ENCODE results near the gene COG1.

DNA sequence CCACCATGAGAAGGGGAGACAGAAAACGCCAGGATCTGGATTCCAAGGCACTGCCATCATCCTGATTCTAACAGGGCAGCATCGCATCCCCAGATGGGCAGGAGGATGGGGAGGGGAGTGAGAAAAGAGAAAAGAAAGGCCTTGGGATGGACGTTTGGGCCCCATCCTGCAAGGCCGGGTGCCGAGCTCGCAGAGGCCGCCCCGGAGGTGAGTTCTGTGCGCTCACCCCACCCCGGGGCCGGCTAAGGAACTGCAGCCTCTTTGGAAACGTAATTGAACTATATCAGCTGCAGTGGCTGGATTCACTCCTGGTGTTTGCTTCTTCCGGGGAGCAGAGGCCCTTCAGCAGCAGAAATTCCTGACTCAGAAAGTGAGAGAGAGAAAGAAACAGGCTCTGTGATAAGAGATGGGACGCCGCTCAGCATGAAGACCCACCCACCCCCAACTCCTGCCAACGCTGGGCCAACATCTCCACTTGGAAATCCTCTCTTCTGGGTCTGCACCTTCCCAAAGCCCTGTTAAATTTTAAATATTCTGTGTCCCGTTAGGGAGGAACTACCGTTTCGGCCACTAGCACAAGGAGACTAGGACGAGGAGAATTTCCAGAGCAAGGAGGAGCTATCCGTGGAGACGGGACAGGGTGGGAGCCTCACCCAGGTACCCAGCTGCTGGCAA is 36.6 kb upstream of the COG1 start:
- TF ChIP-seq FOXJ3 (CRISPR knock-in tag; IDR thresholded peaks at IDR 0.05) (no peak), POLR2AphosphoS5 (IDR thresholded peaks at IDR 0.05; ENCODE audit: low read depth, low read length) (no peak), FOXM1 (IDR thresholded peaks at IDR 0.05; ENCODE audit: low read depth) (no peak), RAD21 (IDR thresholded peaks at IDR 0.05; ENCODE audit: low read length) (peak; percentile 90), JUND (IDR thresholded peaks at IDR 0.05) (no peak), MXI1 (IDR thresholded peaks at IDR 0.05; ENCODE audit: low read depth, low read length) (no peak), TCF12 (IDR thresholded peaks at IDR 0.05) (peak; percentile 5; the same call in 1 of the 2 replicates), CHD2 (IDR thresholded peaks at IDR 0.05; ENCODE audit: low read length, partially characterized antibody) (no peak), SIN3A (IDR thresholded peaks at IDR 0.05; ENCODE audit: borderline replicate concordance, low read depth, low read length) (no peak)
- TF ChIP-seq, protein P1, sequence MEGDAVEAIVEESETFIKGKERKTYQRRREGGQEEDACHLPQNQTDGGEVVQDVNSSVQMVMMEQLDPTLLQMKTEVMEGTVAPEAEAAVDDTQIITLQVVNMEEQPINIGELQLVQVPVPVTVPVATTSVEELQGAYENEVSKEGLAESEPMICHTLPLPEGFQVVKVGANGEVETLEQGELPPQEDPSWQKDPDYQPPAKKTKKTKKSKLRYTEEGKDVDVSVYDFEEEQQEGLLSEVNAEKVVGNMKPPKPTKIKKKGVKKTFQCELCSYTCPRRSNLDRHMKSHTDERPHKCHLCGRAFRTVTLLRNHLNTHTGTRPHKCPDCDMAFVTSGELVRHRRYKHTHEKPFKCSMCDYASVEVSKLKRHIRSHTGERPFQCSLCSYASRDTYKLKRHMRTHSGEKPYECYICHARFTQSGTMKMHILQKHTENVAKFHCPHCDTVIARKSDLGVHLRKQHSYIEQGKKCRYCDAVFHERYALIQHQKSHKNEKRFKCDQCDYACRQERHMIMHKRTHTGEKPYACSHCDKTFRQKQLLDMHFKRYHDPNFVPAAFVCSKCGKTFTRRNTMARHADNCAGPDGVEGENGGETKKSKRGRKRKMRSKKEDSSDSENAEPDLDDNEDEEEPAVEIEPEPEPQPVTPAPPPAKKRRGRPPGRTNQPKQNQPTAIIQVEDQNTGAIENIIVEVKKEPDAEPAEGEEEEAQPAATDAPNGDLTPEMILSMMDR (IDR thresholded peaks at IDR 0.05) = peak; percentile 89
- TF ChIP-seq, protein P2, sequence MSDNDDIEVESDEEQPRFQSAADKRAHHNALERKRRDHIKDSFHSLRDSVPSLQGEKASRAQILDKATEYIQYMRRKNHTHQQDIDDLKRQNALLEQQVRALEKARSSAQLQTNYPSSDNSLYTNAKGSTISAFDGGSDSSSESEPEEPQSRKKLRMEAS (IDR thresholded peaks at IDR 0.05; ENCODE audit: low read depth) = 0 out of 2 replicates have a peak, but pooled peaks have one; percentile 23
- TF ChIP-seq, protein P3, sequence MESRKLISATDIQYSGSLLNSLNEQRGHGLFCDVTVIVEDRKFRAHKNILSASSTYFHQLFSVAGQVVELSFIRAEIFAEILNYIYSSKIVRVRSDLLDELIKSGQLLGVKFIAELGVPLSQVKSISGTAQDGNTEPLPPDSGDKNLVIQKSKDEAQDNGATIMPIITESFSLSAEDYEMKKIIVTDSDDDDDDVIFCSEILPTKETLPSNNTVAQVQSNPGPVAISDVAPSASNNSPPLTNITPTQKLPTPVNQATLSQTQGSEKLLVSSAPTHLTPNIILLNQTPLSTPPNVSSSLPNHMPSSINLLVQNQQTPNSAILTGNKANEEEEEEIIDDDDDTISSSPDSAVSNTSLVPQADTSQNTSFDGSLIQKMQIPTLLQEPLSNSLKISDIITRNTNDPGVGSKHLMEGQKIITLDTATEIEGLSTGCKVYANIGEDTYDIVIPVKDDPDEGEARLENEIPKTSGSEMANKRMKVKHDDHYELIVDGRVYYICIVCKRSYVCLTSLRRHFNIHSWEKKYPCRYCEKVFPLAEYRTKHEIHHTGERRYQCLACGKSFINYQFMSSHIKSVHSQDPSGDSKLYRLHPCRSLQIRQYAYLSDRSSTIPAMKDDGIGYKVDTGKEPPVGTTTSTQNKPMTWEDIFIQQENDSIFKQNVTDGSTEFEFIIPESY (IDR thresholded peaks at IDR 0.05; ENCODE audit: borderline replicate concordance, low read depth) = no peak
